GM21381 (cell line): ENCODE measurements around the gene PNMA6E.
"Not testable (repeated sequence)": the region's sequence is repeated elsewhere in the genome, so short reads cannot be mapped to it uniquely, and the experiment has no call there.

Experiments used
- ATAC-seq: cut with Tn5 transposase; IDR thresholded peaks from one replicate; pipeline ENCODE4 v1.9.1; 2021; ENCODE audit warnings: mild to moderate bottlenecking, moderate library complexity; ENCODE audit not compliant: unreplicated experiment

Gene PNMA6E

GRCh38 chrX:153409414-153410101, 8.4 kb upstream of the PNMA6E start:
- ATAC-seq = no peak

- ATAC-seq = no peak
Measured at GRCh38 chrX:153408871-153409351, 7.8 kb upstream of the PNMA6E start.

DNA sequence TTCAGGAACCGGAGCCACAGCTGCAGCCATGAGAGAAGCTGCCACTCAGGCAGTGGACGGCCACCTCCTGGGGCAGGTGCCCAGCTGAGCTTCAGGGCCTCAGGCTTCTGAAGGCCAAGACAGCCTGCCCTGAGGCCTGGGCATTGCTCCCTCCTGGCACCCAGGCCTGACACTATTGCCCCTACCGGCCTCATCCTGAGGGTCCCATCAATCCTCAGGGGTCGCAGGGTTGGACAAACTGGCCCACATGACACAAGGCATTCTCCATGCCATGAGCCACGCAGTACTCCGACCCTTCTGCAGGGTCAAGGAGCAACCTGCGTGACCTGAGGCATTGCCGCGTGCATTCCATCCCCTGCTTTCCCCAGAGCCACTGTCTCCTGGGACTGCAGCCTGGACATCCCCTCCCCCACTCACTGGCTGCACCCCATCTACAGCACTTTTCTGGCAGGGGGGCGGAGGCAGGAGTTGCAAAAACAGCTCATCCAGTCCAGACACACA, 7.1 kb upstream of the PNMA6E start:
- ATAC-seq = no peak

GRCh38 chrX:153407736-153408135, 6.6 kb upstream of the PNMA6E start:
- no peak for ATAC-seq

DNA sequence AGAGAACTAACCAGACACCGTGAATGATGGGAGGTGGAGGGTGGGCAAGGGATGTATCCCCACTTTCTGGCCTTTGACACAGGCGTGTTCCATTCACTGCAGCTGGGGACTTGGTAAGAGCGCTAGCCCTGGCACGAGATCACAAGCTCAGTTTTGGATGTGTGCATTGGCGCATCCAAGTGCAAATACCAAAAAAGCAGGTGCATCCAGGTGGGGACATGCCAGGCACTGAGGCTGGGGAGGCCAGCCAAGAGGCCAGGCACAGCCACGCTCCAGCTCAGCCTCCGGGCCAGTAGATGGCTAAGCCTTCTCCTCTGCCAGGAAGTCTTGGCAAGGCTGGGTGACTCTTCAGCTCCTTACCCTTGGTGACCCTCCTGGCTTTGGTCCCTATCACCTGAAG, 5.8 kb upstream of the PNMA6E start:
- ATAC-seq = no peak

DNA sequence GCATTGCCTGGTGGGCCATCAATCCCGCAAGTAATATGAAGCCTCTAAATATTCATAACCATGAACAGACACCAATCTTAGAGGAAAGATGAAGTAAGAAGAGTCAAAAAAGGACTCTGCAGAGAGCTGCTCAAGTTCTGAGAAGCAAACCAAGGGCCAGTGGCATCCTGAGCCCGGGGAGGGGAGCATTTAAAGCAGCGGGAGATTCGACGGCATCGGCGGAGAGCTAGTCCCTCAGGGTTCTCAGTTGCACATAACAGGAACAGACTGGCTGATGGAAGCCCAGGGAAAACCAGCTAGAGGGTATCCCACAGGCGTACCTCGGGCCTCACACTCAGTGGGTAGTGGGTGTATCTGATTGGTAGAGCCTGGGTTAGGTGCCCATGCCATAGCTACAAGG, 4.9 kb upstream of the PNMA6E start:
- ATAC-seq = no peak

DNA sequence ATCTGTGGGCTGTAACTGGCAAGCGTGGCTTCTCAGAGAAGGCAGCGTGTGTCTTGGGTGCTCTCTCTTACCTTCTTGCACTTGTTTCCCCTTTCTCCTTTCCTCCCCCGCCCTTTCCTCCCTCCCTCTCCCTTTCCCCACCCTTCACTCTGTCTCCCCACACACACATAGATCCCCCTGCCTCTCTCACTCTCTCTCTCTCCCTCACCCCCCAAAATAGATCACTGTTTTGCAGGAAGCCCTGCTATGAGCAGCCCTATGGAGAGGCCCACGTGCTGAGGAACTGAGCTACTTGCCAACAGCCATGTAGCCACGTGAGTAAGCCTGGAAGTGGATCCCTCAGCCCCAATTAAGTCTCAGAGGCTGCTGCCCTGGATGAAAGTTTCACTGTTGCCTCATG, 4.3 kb upstream of the PNMA6E start:
- ATAC-seq = no peak

DNA sequence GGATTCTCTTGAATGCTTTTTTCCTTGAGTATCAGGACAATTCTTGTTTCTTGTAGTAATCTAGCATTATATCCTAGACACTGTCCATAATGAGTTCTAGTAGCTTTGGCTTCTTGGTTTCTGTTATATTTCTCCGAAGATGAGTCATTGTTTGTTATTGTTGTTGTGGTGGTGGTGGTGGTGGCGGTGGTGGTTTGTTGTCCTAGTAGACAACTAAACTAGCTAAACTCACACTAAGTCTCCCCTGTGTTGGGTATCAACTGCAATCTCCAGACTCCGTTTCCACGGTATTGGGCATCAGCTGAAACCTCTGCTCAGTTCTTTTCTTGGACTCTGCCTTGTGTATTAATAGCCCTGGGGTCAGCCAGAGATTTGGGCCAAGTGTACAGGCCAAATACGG, 3.2 kb upstream of the PNMA6E start:
- ATAC-seq = not testable (repeated sequence)

GRCh38 chrX:153400146-153401132, 711 bp downstream of the PNMA6E start:
- no peak for ATAC-seq

- ATAC-seq = no peak
Measured at GRCh38 chrX:153398275-153398960, 2.7 kb downstream of the PNMA6E start.

GRCh38 chrX:153397256-153397960, 3.7 kb downstream of the PNMA6E start:
- ATAC-seq = no peak

- no peak for ATAC-seq
Measured at GRCh38 chrX:153396320-153397195, 4.6 kb downstream of the PNMA6E start.

DNA sequence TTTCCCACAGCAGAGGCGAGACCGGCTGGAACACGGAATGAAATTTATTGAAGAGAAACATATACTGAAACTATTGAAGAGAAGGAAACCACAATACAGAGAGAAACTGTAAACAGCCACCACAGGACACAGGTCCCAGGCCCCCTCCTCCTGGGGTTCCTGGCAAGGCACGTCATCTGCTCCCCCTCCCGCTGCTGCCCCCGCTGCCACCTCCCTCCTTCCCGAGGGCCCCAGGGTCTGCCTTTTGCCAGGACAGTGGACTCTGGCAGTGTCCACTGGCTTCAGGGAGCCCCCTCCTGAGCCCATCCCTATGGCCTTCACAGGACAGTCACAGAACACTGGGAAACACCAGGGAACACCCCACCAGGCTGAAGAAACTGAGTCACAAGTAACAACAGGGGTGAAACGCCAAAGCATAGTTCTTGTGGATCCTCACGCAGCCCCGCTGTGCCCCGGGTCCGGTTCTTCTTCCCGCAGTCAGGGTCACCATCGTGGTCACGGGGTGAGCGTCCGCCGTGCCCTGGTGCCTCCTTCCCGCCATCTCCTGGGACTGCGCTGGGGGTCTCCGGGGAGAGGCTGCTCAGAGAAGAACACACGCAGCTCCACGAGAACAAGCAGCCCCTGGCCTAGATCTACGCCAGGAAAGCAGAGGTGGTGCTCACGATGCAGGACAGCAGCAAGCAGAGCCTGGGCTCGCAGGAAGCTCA, 5.4 kb downstream of the PNMA6E start:
- no peak for ATAC-seq

DNA sequence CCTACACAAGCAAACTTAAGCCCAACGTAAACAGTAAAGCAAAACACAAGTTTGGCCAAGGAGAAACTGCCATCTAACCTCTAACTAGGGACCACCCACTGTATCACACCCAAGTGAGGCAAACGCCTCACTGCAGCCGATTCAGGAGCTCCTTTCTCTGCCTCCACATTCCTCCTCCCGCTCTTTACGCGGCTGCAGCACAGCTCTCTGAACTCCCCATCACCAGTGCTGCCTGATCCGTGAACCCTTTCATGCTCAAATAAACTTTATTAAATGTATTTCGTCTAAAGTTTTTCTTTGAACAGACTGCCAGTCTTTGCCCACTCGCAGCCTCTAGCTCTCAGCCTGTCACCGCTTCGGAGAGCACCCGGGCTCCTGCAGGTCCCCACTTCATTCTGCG, 6.5 kb downstream of the PNMA6E start:
- ATAC-seq = no peak

- no peak for ATAC-seq
Measured at GRCh38 chrX:153392642-153393321, 8.4 kb downstream of the PNMA6E start.

- ATAC-seq = not testable (repeated sequence)
Measured at GRCh38 chrX:153389460-153389768, 11.7 kb downstream of the PNMA6E start.

DNA sequence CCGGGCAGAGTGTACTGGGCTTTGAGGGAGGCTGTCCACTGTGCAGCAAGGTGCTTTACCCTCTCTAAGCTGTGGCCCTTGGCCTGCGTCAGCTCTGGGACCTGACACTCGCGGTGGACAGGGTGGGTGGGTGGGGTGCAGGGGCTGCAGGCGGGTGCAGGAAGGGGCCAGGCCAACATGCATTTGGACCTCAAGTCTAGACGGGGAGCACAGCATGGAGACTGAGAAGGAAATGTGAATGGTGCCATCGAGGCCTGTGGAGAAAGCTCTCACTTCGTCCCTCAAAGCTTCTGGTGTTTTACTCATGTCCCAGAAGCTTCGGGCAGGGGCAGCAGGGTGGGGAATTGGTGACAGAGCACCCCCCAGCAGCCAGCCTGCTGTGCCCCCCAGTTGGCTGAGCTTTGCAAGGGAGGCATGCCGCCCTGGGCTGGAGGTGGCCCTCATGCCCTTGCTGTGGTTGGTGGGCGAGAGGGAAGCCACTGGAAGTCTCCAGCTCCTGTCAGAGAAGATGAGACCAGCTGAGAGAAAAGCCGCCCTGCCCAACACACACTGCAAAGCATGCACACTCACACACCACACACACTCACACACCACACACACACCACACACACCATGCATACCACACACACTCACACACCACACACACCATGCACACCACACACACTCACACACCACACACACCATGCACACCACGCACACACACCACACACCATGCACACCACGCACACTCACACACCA, 12.3 kb downstream of the PNMA6E start:
- ATAC-seq = no peak
